GM12878 (cell line): ENCODE results near the gene PKMYT1. TPM values are rescaled to one million over a fixed set of nuclear protein-coding genes. Genes with fewer than 3 reads are reported as not detected.

Experiments
- ATAC-seq: fragments of 200-7000 bp; cut with Tn5 transposase; 3 replicates; pipeline ENCODE4 v1.9.1; 2020; ENCODE audit warnings: mild to moderate bottlenecking, moderate library complexity
- BruUV-seq: library from RNA; stranded (reverse); fragments of 400-500 nt; replicated peaks from 2 replicates; lab custom pipeline; 2021; lab: Mats Ljungman, UMichigan
- CTCF ChIA-PET: fragments of 300-600 bp; sonication (Branson Sonifier 250); formaldehyde crosslinking; extraction: SDS; loops from one replicate; lab custom pipeline; 2021; ENCODE audit warnings: inconsistent platforms; lab: Yijun Ruan, JAX
- POLR2A ChIA-PET: fragments of 350-600 bp; formaldehyde crosslinking; extraction: SDS; loops from one replicate; lab custom pipeline; 2021; ENCODE audit warnings: inconsistent platforms; lab: Charles Lee
- RAD21 ChIA-PET: fragments of 300-600 bp; sonication (Branson Sonifier 250); formaldehyde crosslinking; loops from one replicate; lab custom pipeline; 2023; ENCODE audit warnings: antibody characterized with exemption; ENCODE audit not compliant: unreplicated experiment; lab: Charles Lee
- SMC1A ChIA-PET: fragments of 300-600 bp; sonication (Branson Sonifier 250); formaldehyde crosslinking; loops from one replicate; lab custom pipeline; 2023; ENCODE audit not compliant: unreplicated experiment, uncharacterized antibody; lab: Charles Lee
- DNase-seq: peaks from one replicate; pipeline ENCODE4 v3.0.0-alpha.2; 2011; ENCODE audit warnings: low read depth, low spot score
- FAIRE-seq: peaks from 3 replicates; lab custom pipeline; 2011; peaks lifted over from hg19 to GRCh38; lab: Jason Lieb, UNC
- H2AFZ ChIP-seq: 2 replicates; pipeline ENCODE4 v1.6.0; 2011; ENCODE audit warnings: low read depth, low read length, control low read depth; ENCODE audit not compliant: control insufficient read depth
- H3K27ac ChIP-seq: 2 replicates; pipeline ENCODE4 v1.5.1; 2011; ENCODE audit warnings: control low read depth; ENCODE audit not compliant: control insufficient read depth, insufficient read depth
- H3K27me3 ChIP-seq, 2 experiments: replicated peaks in 1 of 2; 2 replicates each; pipeline versions ENCODE4 v1.6.0 to v1.6.1; 2011; ENCODE audit warnings: low read length in 1 of 2; ENCODE audit not compliant: control insufficient read depth in 2 of 2, insufficient read depth in 2 of 2
- H3K36me3 ChIP-seq, 2 experiments: 2 replicates each; pipeline ENCODE4 v1.5.1; 2011; ENCODE audit warnings: low read length in 1 of 2; ENCODE audit not compliant: control insufficient read depth in 2 of 2, insufficient read depth in 2 of 2
- H3K4me1 ChIP-seq: 2 replicates; pipeline ENCODE4 v1.6.1; 2011; ENCODE audit warnings: mild to moderate bottlenecking, low read length, moderate library complexity, mixed read lengths; ENCODE audit not compliant: control insufficient read depth, insufficient read depth
- H3K4me2 ChIP-seq: 2 replicates; pipeline ENCODE4 v1.6.0; 2011; ENCODE audit warnings: control low read depth; ENCODE audit not compliant: control insufficient read depth, insufficient read depth
- H3K4me3 ChIP-seq: fragments of 200-600 bp; sonication (generic); 2 replicates; pipeline ENCODE4 v1.5.1; 2016
- H3K79me2 ChIP-seq: 2 replicates; pipeline ENCODE4 v1.6.0; 2011; ENCODE audit warnings: low read length; ENCODE audit not compliant: control insufficient read depth, insufficient read depth
- H3K9ac ChIP-seq: 2 replicates; pipeline ENCODE4 v1.8.0; 2011; ENCODE audit warnings: low read length, control low read depth, mixed read lengths; ENCODE audit not compliant: control insufficient read depth, insufficient read depth
- H3K9me3 ChIP-seq: replicated peaks from 3 replicates; pipeline ENCODE4 v1.5.1; 2011; ENCODE audit warnings: mild to moderate bottlenecking, low read length; ENCODE audit not compliant: control insufficient read depth, insufficient read depth
- H4K20me1 ChIP-seq: 2 replicates; pipeline ENCODE4 v1.6.0; 2011; ENCODE audit not compliant: control insufficient read depth, insufficient read depth
- CHD4 ChIP-seq: fragments of 200-600 bp; sonication (generic); IDR thresholded peaks from 2 replicates; pipeline ENCODE4 v1.6.1; 2016; ENCODE audit warnings: mild to moderate bottlenecking
- E2F8 ChIP-seq: fragments of 450-650 bp; IDR thresholded peaks from 2 replicates; pipeline ENCODE4 v1.6.1; 2018; ENCODE audit warnings: mild to moderate bottlenecking, low read depth, moderate library complexity; ENCODE audit not compliant: partially characterized antibody
- FOS ChIP-seq: IDR thresholded peaks from 3 replicates; pipeline ENCODE4 v1.6.1; 2011; ENCODE audit warnings: borderline replicate concordance; ENCODE audit not compliant: insufficient read length; ENCODE audit errors: extremely low read depth
- IRF4 ChIP-seq: IDR thresholded peaks from 2 replicates; pipeline ENCODE4 v1.6.1; 2011; ENCODE audit warnings: low read depth, low read length
- MXI1 ChIP-seq: fragments of 150-350 bp; IDR thresholded peaks from 2 replicates; pipeline ENCODE4 v1.6.1; 2011; ENCODE audit warnings: low read depth, mild to moderate bottlenecking, inconsistent platforms, low read length, improper control_type of control experiment
- NFIC ChIP-seq: IDR thresholded peaks from 2 replicates; pipeline ENCODE4 v1.6.1; 2012; ENCODE audit warnings: low read depth, mild to moderate bottlenecking, inconsistent platforms, low read length, moderate library complexity
- NRF1 ChIP-seq: conservative IDR thresholded peaks from 2 replicates; pipeline ENCODE4 v1.6.1; 2011; ENCODE audit warnings: mild to moderate bottlenecking, low read depth, low read length, improper control_type of control experiment
- PML ChIP-seq: IDR thresholded peaks from 2 replicates; pipeline ENCODE4 v1.6.1; 2012; ENCODE audit warnings: low read length, inconsistent platforms
- RB1 ChIP-seq: fragments of 450-650 bp; formaldehyde crosslinking; IDR thresholded peaks from 2 replicates; pipeline ENCODE4 v1.6.1; 2017; ENCODE audit warnings: mild to moderate bottlenecking, borderline replicate concordance
- RCOR1 ChIP-seq: conservative IDR thresholded peaks from 2 replicates; pipeline ENCODE4 v1.6.1; 2012; ENCODE audit warnings: low read depth, low read length, improper control_type of control experiment
- RELA ChIP-seq: fragments of 450-650 bp; IDR thresholded peaks from 2 replicates; pipeline ENCODE4 v1.8.0; 2014; ENCODE audit warnings: borderline replicate concordance; ENCODE audit not compliant: partially characterized antibody
- SIX5 ChIP-seq: IDR thresholded peaks from 2 replicates; pipeline ENCODE4 v1.6.1; 2011; ENCODE audit warnings: mild to moderate bottlenecking, low read depth, low read length, moderate library complexity; ENCODE audit not compliant: severe bottlenecking
- SMAD1 ChIP-seq: fragments of 450-650 bp; IDR thresholded peaks from 2 replicates; pipeline ENCODE4 v1.6.1; 2018; ENCODE audit warnings: mild to moderate bottlenecking, low read depth; ENCODE audit not compliant: partially characterized antibody
- STAT1 ChIP-seq: fragments of 450-650 bp; conservative IDR thresholded peaks from 2 replicates; pipeline ENCODE4 v1.6.1; 2014; ENCODE audit warnings: antibody characterized with exemption, mild to moderate bottlenecking
- ZNF217 ChIP-seq: fragments of 450-650 bp; IDR thresholded peaks from 2 replicates; pipeline ENCODE4 v1.6.1; 2017; ENCODE audit warnings: antibody characterized with exemption, mild to moderate bottlenecking
- ZZZ3 ChIP-seq: IDR thresholded peaks from 2 replicates; pipeline ENCODE4 v1.6.1; 2011; ENCODE audit warnings: low read depth; ENCODE audit not compliant: control insufficient read depth, insufficient read length
- WGBS: methylation state at CpG from one replicate; pipeline ENCODE4 v1.1.6; 2016; ENCODE audit warnings: low lambda C conversion rate; ENCODE audit not compliant: insufficient replicate concordance, insufficient coverage; ENCODE audit errors: missing lambda C conversion rate; 5-methylcytosine and 5-hydroxymethylcytosine counted together
- in situ Hi-C: fragments of 300-500 bp; cut with MboI; formaldehyde crosslinking; loops from 9 replicates; pipeline ENCODE4 v1.14.3; 2018; ENCODE audit warnings: mixed read lengths
- intact Hi-C: fragments of 100-400 bp; cut with micrococcal nuclease; formaldehyde crosslinking; loops from one replicate; pipeline ENCODE4 v1.14.2; 2022; ENCODE audit not compliant: unreplicated experiment
- polyA plus RNA-seq, 11 experiments: library from polyadenylated mRNA; depleted of rRNA in 4 of 11; unstranded in 6 of 11; stranded (reverse) in 5 of 11; fragments of >200 nt; fragmentation: Nextera tagmentation in 4 of 11; fragmentation: Illumina TruSeq in 1 of 11; extraction: Ambion mirVana in 4 of 11; extraction: Trizol in 1 of 11; gene quantifications; 1 replicate in 1 of 11; 2 replicates in 10 of 11; pipeline versions ENCODE4 v1.2.1 to v1.2.3, GENCODE V29; 2011 to 2016; ENCODE audit warnings: inconsistent platforms in 2 of 11, missing spikeins in 2 of 11, low read depth in 1 of 11
- total RNA-seq, 4 experiments: library from RNA; depleted of rRNA in 3 of 4; stranded (reverse); fragments of >200 nt in 3 of 4; fragmentation: Illumina TruSeq in 1 of 4; extraction: Trizol in 1 of 4; gene quantifications; 2 replicates each; pipeline versions ENCODE4 v1.2.1 to v1.2.3, GENCODE V29; 2013 to 2021

The PKMYT1 gene
- total and polyA plus RNA-seq, 10 of the 15 experiments (the other 5 are each of a cell fraction or from before 2014, with no cell fraction given), result 4.6 to 101 (median 29.9) TPM

DNA sequence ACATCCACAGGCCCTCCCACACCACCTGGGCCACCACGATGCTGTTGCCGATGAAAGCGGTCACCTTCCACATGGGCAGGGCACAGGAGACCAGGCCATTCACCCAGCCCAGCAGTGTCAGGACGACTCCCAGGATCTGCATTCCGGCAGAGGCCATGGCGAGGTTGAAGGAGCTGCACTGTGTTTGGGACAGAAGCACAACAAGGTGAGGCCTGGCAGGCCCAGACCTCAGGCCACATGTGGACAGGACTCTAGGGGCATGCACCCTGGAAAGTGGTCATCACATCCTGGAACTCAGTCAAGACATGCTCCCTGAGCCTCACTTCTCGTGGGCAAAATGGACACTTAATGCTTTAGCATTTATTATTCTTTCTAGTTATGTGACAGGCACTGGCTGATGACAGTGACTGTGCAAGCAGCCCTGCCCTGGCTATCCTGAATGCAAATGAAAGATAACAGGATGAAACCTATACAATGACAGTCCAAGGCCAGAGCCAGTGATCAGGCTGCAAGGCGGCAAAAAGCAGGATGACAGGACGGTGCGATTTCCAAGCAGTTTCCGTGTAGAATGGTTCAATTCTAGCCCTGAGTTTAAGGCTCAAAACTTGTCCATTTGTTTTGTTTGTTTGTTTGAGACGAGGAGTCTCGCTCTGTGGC lies 35.7 kb upstream of the PKMYT1 start:
- Histone ChIP-seq H3K4me1 (peaks cover 4% of the 10 kb centered on the region), H4K20me1 (no peaks in the 10 kb centered on the region), H3K4me3 (no peak overlapping the region), H3K79me2 (no peaks in the 10 kb centered on the region), H2AFZ (no peak overlapping the region), H3K27me3 (peaks cover 0 to 10% of the 10 kb centered on the region in 2 experiments; a peak in 3 of 4 replicates), H3K4me2 (no peak overlapping the region), H3K9me3 (no peaks in the 10 kb centered on the region), H3K36me3 (no peaks in the 10 kb centered on the region), H3K9ac (no peak overlapping the region), H3K27ac (no peak overlapping the region)
- CTCF ChIA-PET, result no interaction called here
- intact Hi-C loops (no loop called here), in situ Hi-C loops (no loop called here)
- POLR2A ChIA-PET, result no interaction called here
- TF ChIP-seq RCOR1 (no peak), PML (no peak), SIX5 (no peak), ZZZ3 (no peak), IRF4 (no peak)
- no TSS peak for BruUV-seq
- DNase-seq (no peak), ATAC-seq (no peak), FAIRE-seq (no peak)
- RAD21 ChIA-PET, result no interaction called here
- WGBS, result 56% methylated on average over 13 of the region's 13 CpGs
- SMC1A ChIA-PET, result interaction anchor here (1.0 kb wide), 1 partner anchor 12 kb away, joined by 3 read pairs; no protein-coding TSS in a partner anchor

DNA sequence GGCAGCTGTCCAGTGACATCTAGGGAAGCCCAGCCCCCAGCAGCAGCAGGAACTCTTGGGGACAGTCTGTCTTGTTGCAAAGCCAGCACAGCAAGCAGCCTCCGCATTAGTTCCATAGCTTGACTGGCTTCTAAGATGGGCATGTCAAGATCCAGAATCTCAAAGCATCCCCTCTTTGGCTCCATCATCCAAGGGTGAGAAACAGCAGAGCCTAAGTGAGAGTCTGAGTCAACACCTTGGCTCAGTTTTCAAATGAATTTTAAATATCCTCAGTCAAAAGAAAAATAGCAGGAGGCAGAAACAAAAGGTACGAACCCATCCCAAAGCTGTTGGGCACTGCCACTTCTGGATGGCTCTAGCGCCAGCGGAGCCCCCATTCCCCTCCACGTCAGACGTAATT lies 34.7 kb upstream of the PKMYT1 start:
- ChIA-PET SMC1A (no interaction called here), POLR2A (interaction anchor here (0.6 kb wide), 1 partner anchor 12 kb away, joined by 4 read pairs; no protein-coding TSS in a partner anchor), CTCF (interaction anchor here (1.3 kb wide), 1 partner anchor 17 kb away, joined by 4 read pairs; no protein-coding TSS in a partner anchor), RAD21 (interaction anchor here (0.7 kb wide), 1 partner anchor 60 kb away, joined by 3 read pairs; no protein-coding TSS in a partner anchor)
- Histone ChIP-seq H3K4me3 (no peak overlapping the region), H3K9ac (no peak overlapping the region), H3K27me3 (peaks cover 0 to 10% of the 10 kb centered on the region in 2 experiments), H3K36me3 (no peaks in the 10 kb centered on the region), H3K27ac (no peak overlapping the region), H3K79me2 (no peaks in the 10 kb centered on the region), H3K9me3 (no peaks in the 10 kb centered on the region), H2AFZ (no peak overlapping the region), H4K20me1 (no peaks in the 10 kb centered on the region), H3K4me2 (no peak overlapping the region), H3K4me1 (no peaks in the 10 kb centered on the region; the same call in 1 of the 2 replicates)
- BruUV-seq, result no TSS peak
- FAIRE-seq (no peak), ATAC-seq (no peak), DNase-seq (no peak)
- in situ Hi-C loops, result no loop called here
- intact Hi-C loops, result no loop called here
- WGBS, result 86% methylated on average over 6 of the region's 6 CpGs
- TF ChIP-seq MXI1, result no peak
- TF ChIP-seq RELA, result no peak
- no peak for TF ChIP-seq NRF1
- no peak for TF ChIP-seq E2F8
- TF ChIP-seq ZNF217, result no peak
- no peak for TF ChIP-seq FOS
- no peak for TF ChIP-seq RB1
- TF ChIP-seq CHD4, result no peak
- TF ChIP-seq STAT1, result no peak
- no peak for TF ChIP-seq SMAD1
- TF ChIP-seq NFIC, result no peak
